Osteoblast (primary cell): ENCODE results near the gene DTNB. TPM values are rescaled to one million over a fixed set of nuclear protein-coding genes. Genes with fewer than 3 reads are reported as not detected.

ENCODE experiments used
- DNase-seq: peaks from one replicate; pipeline ENCODE4 v3.0.0; 2011; ENCODE audit warnings: low spot score, mixed read lengths; ENCODE audit not compliant: insufficient read length; ENCODE audit errors: missing footprints
- H2AFZ ChIP-seq: 2 replicates; pipeline ENCODE4 v1.6.0; 2011; ENCODE audit warnings: mild to moderate bottlenecking, low read length
- H3K27ac ChIP-seq: 2 replicates; pipeline ENCODE4 v1.5.1; 2011; ENCODE audit warnings: mild to moderate bottlenecking, low read depth, low read length, moderate library complexity
- H3K27me3 ChIP-seq: 2 replicates; pipeline ENCODE4 v1.6.0; 2012; ENCODE audit warnings: mild to moderate bottlenecking, control low read depth, inconsistent platforms, low read length, moderate library complexity; ENCODE audit not compliant: insufficient read depth
- H3K36me3 ChIP-seq: 2 replicates; pipeline ENCODE4 v1.5.1; 2011; ENCODE audit warnings: mild to moderate bottlenecking, low read length, control low read depth, moderate library complexity; ENCODE audit not compliant: insufficient read depth
- H3K4me1 ChIP-seq: 2 replicates; pipeline ENCODE4 v1.5.1; 2011; ENCODE audit warnings: mild to moderate bottlenecking, low read length, control low read depth, moderate library complexity; ENCODE audit not compliant: insufficient read depth
- H3K4me2 ChIP-seq: 2 replicates; pipeline ENCODE4 v1.6.0; 2011; ENCODE audit warnings: mild to moderate bottlenecking, low read length; ENCODE audit not compliant: insufficient read depth
- H3K4me3 ChIP-seq: fragments of 200-600 bp; sonication (generic); 3 replicates; pipeline ENCODE4 v1.5.1; 2012; ENCODE audit warnings: mild to moderate bottlenecking, low read length, inconsistent platforms; ENCODE audit not compliant: insufficient read depth
- H3K79me2 ChIP-seq: 2 replicates; pipeline ENCODE4 v1.6.0; 2012; ENCODE audit warnings: mild to moderate bottlenecking, low read length, control low read depth, inconsistent platforms; ENCODE audit not compliant: insufficient read depth
- H3K9me3 ChIP-seq: 2 replicates; pipeline ENCODE4 v1.5.1; 2011; ENCODE audit warnings: low read depth, low read length, control low read depth
- H4K20me1 ChIP-seq: 2 replicates; pipeline ENCODE4 v1.6.0; 2012; ENCODE audit warnings: mild to moderate bottlenecking, low read length, control low read depth; ENCODE audit not compliant: insufficient read depth
- CTCF ChIP-seq: IDR thresholded peaks from 2 replicates; pipeline ENCODE4 v1.5.1; 2011; ENCODE audit warnings: mild to moderate bottlenecking, low read depth, low read length, moderate library complexity; ENCODE audit errors: extremely low read depth
- total RNA-seq: library from RNA; depleted of rRNA; stranded (reverse); fragments of >200 nt; gene quantifications from 2 replicates; pipeline ENCODE4 v1.2.3, GENCODE V29; 2012

Gene DTNB
- total RNA-seq, 1 donor = 9.8 TPM

GRCh38 chr2:25615920-25616319 lies 57.5 kb downstream of the DTNB start:
- DNase-seq = no peak
- TF ChIP-seq CTCF = no peak
- Histone ChIP-seq H4K20me1 (no peaks in the 10 kb centered on the region), H3K27me3 (no peaks in the 10 kb centered on the region), H3K79me2 (no peaks in the 10 kb centered on the region), H3K4me1 (peaks cover 20% of the 10 kb centered on the region), H3K4me3 (no peak overlapping the region), H3K4me2 (no peak overlapping the region), H3K9me3 (no peaks in the 10 kb centered on the region), H2AFZ (no peak overlapping the region), H3K36me3 (no peaks in the 10 kb centered on the region), H3K27ac (no peak overlapping the region)

- no peak overlapping the region for H3K4me2 ChIP-seq
- no peak overlapping the region for H3K4me3 ChIP-seq
- H4K20me1 ChIP-seq = no peaks in the 10 kb centered on the region
- no peaks in the 10 kb centered on the region for H3K27me3 ChIP-seq
- H3K9me3 ChIP-seq = no peaks in the 10 kb centered on the region
- no peaks in the 10 kb centered on the region for H3K36me3 ChIP-seq
- H2AFZ ChIP-seq = no peak overlapping the region
- TF ChIP-seq CTCF = no peak
- H3K27ac ChIP-seq = no peak overlapping the region
- H3K79me2 ChIP-seq = no peaks in the 10 kb centered on the region
- DNase-seq = no peak
- H3K4me1 ChIP-seq = peaks cover 20% of the 10 kb centered on the region
These were observed 58.0 kb downstream of the DTNB start for GRCh38 chr2:25615386-25615785.

- Histone ChIP-seq H3K79me2 (no peaks in the 10 kb centered on the region), H3K4me2 (no peak overlapping the region), H3K9me3 (no peaks in the 10 kb centered on the region), H4K20me1 (no peaks in the 10 kb centered on the region), H3K36me3 (no peaks in the 10 kb centered on the region), H3K4me3 (no peak overlapping the region), H3K27me3 (no peaks in the 10 kb centered on the region), H2AFZ (no peak overlapping the region), H3K4me1 (peaks cover 20% of the 10 kb centered on the region), H3K27ac (no peak overlapping the region)
- TF ChIP-seq CTCF = no peak
- DNase-seq = no peak
These were observed 58.7 kb downstream of the DTNB start for GRCh38 chr2:25614711-25615110.

- H3K36me3 ChIP-seq = no peaks in the 10 kb centered on the region
- no peak overlapping the region for H2AFZ ChIP-seq
- H4K20me1 ChIP-seq = no peaks in the 10 kb centered on the region
- no peak overlapping the region for H3K4me2 ChIP-seq
- H3K4me3 ChIP-seq = no peak overlapping the region
- no peaks in the 10 kb centered on the region for H3K79me2 ChIP-seq
- DNase-seq = no peak
- no peak overlapping the region for H3K27ac ChIP-seq
- no peak for TF ChIP-seq CTCF
- no peaks in the 10 kb centered on the region for H3K9me3 ChIP-seq
- no peaks in the 10 kb centered on the region for H3K27me3 ChIP-seq
- H3K4me1 ChIP-seq = no peaks in the 10 kb centered on the region
These were observed 64.7 kb downstream of the DTNB start for GRCh38 chr2:25608718-25609117.
